Measurements from ENCODE around the gene CLN6.

Gene CLN6

DNA sequence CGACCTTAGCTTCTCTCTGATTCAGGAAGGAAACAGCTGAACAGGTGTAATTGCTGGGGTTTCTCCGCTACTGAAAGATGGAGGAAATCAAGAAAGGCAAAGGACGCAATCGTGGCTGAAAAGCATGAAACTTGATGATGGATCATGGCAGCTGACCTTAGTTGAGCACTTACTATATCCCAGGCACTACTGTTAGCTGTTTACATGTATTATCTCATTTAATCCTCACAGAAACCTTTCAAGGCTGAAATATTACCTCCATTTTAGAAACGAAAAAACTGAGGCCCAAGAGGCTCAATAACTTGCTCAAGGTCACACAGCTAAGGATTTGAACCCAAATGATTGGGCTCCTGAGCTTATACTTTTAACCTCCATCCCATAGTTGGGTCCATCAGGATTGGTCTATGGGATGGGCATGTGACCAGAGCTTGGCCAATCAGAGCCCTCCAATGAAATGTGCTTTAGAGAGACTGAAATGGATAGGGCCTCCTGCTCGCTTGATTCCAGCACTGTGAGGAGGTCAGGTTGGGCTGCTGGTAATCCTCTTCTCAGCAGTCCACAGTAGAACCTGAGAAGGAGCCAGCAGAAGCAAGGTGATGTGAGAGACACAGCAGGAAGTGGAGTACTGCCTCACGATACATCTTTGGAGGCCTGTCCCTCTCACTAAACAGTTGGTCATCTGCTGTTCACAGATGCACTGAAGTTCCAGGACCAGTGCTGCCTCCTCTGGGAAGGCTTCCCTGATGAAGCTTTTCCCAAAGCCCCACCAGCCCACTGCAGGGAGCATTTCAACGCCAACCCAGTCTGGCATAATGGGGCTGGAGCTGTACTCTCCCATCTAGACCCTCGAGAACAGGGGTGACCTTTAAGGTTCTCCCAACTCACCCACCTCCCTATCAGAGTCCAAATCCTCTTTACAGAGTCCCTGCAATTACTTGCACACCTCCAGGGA is 10.4 kb downstream of the CLN6 start:
- Histone ChIP-seq H3K4me3 (ENCODE audit: low read length) (no peak overlapping the region), H3K79me2 (ENCODE audit: low read length) (peaks cover 96% of the 10 kb centered on the region), H2AFZ (ENCODE audit: low read depth, low read length) (no peak overlapping the region), H3K9ac (ENCODE audit: low read length) (no peak overlapping the region), H3K27me3 (ENCODE audit: low read depth, low read length) (no peaks in the 10 kb centered on the region), H3K9me3 (ENCODE audit: insufficient read depth, low read length) (no peaks in the 10 kb centered on the region), H4K20me1 (ENCODE audit: insufficient read depth, low read length) (peaks cover 45% of the 10 kb centered on the region), H3K27ac (ENCODE audit: low read length) (no peak overlapping the region), H3K4me1 (ENCODE audit: low read length) (no peaks in the 10 kb centered on the region), H3K4me2 (ENCODE audit: low read length) (no peak overlapping the region), H3K36me3 (replicated peaks; ENCODE audit: low read depth, low read length) (peaks cover 53% of the 10 kb centered on the region)
- TF ChIP-seq, protein P1, sequence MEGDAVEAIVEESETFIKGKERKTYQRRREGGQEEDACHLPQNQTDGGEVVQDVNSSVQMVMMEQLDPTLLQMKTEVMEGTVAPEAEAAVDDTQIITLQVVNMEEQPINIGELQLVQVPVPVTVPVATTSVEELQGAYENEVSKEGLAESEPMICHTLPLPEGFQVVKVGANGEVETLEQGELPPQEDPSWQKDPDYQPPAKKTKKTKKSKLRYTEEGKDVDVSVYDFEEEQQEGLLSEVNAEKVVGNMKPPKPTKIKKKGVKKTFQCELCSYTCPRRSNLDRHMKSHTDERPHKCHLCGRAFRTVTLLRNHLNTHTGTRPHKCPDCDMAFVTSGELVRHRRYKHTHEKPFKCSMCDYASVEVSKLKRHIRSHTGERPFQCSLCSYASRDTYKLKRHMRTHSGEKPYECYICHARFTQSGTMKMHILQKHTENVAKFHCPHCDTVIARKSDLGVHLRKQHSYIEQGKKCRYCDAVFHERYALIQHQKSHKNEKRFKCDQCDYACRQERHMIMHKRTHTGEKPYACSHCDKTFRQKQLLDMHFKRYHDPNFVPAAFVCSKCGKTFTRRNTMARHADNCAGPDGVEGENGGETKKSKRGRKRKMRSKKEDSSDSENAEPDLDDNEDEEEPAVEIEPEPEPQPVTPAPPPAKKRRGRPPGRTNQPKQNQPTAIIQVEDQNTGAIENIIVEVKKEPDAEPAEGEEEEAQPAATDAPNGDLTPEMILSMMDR (IDR thresholded peaks at IDR 0.05; ENCODE audit: low read depth, low read length): no peak
- TF ChIP-seq EZH2phosphoT487 (IDR thresholded peaks at IDR 0.05; ENCODE audit: low read depth): no peak

DNA sequence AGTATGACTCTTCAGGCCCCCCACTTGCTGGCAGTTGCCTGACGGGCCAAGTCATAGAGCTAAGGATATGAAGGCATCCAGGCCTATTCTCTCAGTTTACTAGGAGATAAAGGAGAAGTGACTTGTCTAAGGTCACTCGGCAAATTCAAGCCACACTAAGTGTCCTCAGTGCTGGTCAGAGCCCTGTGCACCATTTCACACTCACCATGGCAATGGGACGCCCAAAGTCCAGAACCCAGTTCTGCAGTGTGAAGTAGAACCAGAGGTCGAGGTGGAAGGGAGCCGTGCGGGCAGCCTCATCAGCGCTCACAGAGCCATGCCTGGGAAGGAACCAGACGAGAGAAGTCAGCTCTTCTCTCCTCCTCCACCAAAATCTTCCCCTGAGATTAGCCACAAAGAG is 11.2 kb downstream of the CLN6 start:
- Histone ChIP-seq H3K4me1 (ENCODE audit: low read length) (no peaks in the 10 kb centered on the region), H3K4me2 (ENCODE audit: low read length) (no peak overlapping the region), H3K36me3 (replicated peaks; ENCODE audit: low read depth, low read length) (peaks cover 57% of the 10 kb centered on the region), H3K9ac (ENCODE audit: low read length) (no peak overlapping the region), H3K79me2 (ENCODE audit: low read length) (peaks cover 96% of the 10 kb centered on the region), H2AFZ (ENCODE audit: low read depth, low read length) (no peak overlapping the region), H3K4me3 (ENCODE audit: low read length) (no peak overlapping the region), H3K27ac (ENCODE audit: low read length) (no peak overlapping the region), H3K9me3 (ENCODE audit: insufficient read depth, low read length) (no peaks in the 10 kb centered on the region), H3K27me3 (ENCODE audit: low read depth, low read length) (no peaks in the 10 kb centered on the region), H4K20me1 (ENCODE audit: insufficient read depth, low read length) (peaks cover 45% of the 10 kb centered on the region)
- TF ChIP-seq, protein P1 (IDR thresholded peaks at IDR 0.05; ENCODE audit: low read depth, low read length): no peak
- no peak for TF ChIP-seq EZH2phosphoT487 (IDR thresholded peaks at IDR 0.05; ENCODE audit: low read depth)

DNA sequence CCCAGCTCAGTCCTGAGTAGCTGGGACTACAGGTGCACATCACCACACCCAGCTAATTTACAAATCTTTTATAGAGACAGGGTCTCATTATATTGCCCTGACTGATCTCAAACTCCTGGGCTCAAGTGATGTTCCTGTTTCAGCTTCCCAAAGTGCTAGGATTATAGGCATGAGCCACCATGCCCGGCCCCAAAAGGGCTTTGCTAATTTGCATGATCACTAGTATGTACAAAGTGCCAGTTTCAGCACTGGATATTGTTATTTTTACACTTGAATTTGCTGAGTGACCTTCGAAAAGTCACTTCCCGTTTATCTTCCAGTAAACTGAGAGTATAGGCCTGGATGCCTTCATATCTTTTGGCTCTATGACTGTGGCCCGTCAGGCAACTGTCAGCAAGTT is 12.2 kb downstream of the CLN6 start:
- peaks cover 90% of the 10 kb centered on the region for H3K79me2 ChIP-seq (ENCODE audit: low read length)
- TF ChIP-seq, protein P1 (IDR thresholded peaks at IDR 0.05; ENCODE audit: low read depth, low read length): no peak
- TF ChIP-seq EZH2phosphoT487 (IDR thresholded peaks at IDR 0.05; ENCODE audit: low read depth): no peak

DNA sequence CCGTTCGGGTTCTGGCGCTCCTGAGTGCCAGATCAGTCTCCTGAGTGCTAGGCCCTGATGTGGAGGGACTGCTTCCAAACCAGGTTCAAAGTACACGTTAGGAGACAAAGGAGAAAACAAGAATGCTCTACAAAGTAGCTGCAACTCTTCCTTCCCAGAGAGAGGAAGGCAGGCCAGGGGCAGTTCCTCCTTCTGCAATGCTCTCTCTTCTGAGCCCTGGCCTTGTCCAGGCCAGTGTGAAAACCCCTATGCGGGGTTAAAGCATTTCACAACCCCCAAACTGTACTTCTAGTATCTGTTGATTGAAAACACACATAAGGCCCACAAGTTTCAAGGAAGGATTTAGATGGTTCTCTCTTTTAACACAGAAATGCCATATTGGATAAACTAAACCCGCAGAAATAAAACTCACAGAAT is 14.7 kb downstream of the CLN6 start:
- Histone ChIP-seq H3K4me1 (ENCODE audit: low read length) (peaks cover 13% of the 10 kb centered on the region), H2AFZ (ENCODE audit: low read depth, low read length) (no peak overlapping the region), H3K27me3 (ENCODE audit: low read depth, low read length) (no peaks in the 10 kb centered on the region), H3K27ac (ENCODE audit: low read length) (no peak overlapping the region), H3K36me3 (replicated peaks; ENCODE audit: low read depth, low read length) (peaks cover 46% of the 10 kb centered on the region), H3K9ac (ENCODE audit: low read length) (no peak overlapping the region), H3K4me2 (ENCODE audit: low read length) (no peak overlapping the region), H3K9me3 (ENCODE audit: insufficient read depth, low read length) (no peaks in the 10 kb centered on the region), H4K20me1 (ENCODE audit: insufficient read depth, low read length) (peaks cover 39% of the 10 kb centered on the region), H3K4me3 (ENCODE audit: low read length) (no peak overlapping the region), H3K79me2 (ENCODE audit: low read length) (peaks cover 93% of the 10 kb centered on the region)
- no peak for TF ChIP-seq EZH2phosphoT487 (IDR thresholded peaks at IDR 0.05; ENCODE audit: low read depth)
- TF ChIP-seq, protein P1 (IDR thresholded peaks at IDR 0.05; ENCODE audit: low read depth, low read length): no peak

More for the DNA sequence above, 12.2 kb downstream of the CLN6 start:
- no peak overlapping the region for H3K27ac ChIP-seq (ENCODE audit: low read length)
- H3K4me3 ChIP-seq (ENCODE audit: low read length): no peak overlapping the region
- H3K9me3 ChIP-seq (ENCODE audit: insufficient read depth, low read length): no peaks in the 10 kb centered on the region
- H3K36me3 ChIP-seq (replicated peaks; ENCODE audit: low read depth, low read length): peaks cover 53% of the 10 kb centered on the region
- no peak overlapping the region for H3K9ac ChIP-seq (ENCODE audit: low read length)
- H3K4me1 ChIP-seq (ENCODE audit: low read length): no peaks in the 10 kb centered on the region
- H3K4me2 ChIP-seq (ENCODE audit: low read length): no peak overlapping the region
- H4K20me1 ChIP-seq (ENCODE audit: insufficient read depth, low read length): peaks cover 45% of the 10 kb centered on the region
- no peaks in the 10 kb centered on the region for H3K27me3 ChIP-seq (ENCODE audit: low read depth, low read length)
- H2AFZ ChIP-seq (ENCODE audit: low read depth, low read length): no peak overlapping the region
